Liver (tissue), 3 donors: Measurements from ENCODE around the gene EDRF1.

Experiments
- CTCF ChIP-seq: fragments of 150-350 bp; IDR thresholded peaks from 2 replicates; pipeline ENCODE4 v1.5.1; 2017; ENCODE audit warnings: improper control_type of control experiment, low read depth, low read length; ENCODE audit not compliant: missing input control
- RAD21 ChIP-seq, 2 donors: IDR thresholded peaks; 2 replicates each; pipeline ENCODE4 v1.6.1; 2016; ENCODE audit warnings: antibody characterized with exemption in 2 of 2, mild to moderate bottlenecking in 2 of 2
- donor health status: healthy.
- donor health status: healthy.

GRCh38 chr10:125777806-125778205 lies 58.3 kb downstream of the EDRF1 start:
- TF ChIP-seq CTCF (no peak), RAD21 (IDR thresholded peaks at IDR 0.05) (no peak)
